Measurements from ENCODE around the gene MARCHF10.

MARCHF10 gene

GRCh38 chr17:62781831-62782251 is 26.3 kb downstream of the MARCHF10 start:
- no peak for DNase-seq (ENCODE audit: low spot score)
- TF ChIP-seq, protein P1, sequence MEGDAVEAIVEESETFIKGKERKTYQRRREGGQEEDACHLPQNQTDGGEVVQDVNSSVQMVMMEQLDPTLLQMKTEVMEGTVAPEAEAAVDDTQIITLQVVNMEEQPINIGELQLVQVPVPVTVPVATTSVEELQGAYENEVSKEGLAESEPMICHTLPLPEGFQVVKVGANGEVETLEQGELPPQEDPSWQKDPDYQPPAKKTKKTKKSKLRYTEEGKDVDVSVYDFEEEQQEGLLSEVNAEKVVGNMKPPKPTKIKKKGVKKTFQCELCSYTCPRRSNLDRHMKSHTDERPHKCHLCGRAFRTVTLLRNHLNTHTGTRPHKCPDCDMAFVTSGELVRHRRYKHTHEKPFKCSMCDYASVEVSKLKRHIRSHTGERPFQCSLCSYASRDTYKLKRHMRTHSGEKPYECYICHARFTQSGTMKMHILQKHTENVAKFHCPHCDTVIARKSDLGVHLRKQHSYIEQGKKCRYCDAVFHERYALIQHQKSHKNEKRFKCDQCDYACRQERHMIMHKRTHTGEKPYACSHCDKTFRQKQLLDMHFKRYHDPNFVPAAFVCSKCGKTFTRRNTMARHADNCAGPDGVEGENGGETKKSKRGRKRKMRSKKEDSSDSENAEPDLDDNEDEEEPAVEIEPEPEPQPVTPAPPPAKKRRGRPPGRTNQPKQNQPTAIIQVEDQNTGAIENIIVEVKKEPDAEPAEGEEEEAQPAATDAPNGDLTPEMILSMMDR (IDR thresholded peaks at IDR 0.05; ENCODE audit: extremely low read depth, missing control alignments), result no peak

GRCh38 chr17:62781356-62781755 is 26.8 kb downstream of the MARCHF10 start:
- DNase-seq (ENCODE audit: low spot score), result no peak
- TF ChIP-seq, protein P1 (IDR thresholded peaks at IDR 0.05; ENCODE audit: extremely low read depth, missing control alignments), result no peak

- TF ChIP-seq, protein P1 (IDR thresholded peaks at IDR 0.05; ENCODE audit: extremely low read depth, missing control alignments), result no peak
- DNase-seq (ENCODE audit: low spot score), result no peak
Measured at GRCh38 chr17:62780951-62781350, 27.2 kb downstream of the MARCHF10 start.

DNA sequence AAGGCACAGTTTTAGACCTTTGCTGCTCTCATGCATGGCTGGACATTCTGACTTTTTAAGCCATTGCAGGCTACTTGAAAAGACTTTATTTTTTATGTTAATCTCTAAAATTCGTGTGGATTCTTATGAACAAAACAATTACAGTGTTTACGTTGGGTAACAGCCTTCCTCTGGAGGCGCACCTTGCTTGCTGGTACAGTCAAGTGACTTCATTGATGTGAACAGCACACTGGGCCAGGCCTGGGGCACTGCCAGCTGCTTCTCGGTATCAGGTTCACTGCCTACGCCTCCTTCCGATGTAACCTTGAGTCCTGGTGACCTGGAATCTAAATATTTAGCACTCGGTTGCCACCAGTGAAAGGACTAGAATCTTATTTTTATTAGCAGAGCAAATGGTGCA is 27.8 kb downstream of the MARCHF10 start:
- TF ChIP-seq, protein P1 (IDR thresholded peaks at IDR 0.05; ENCODE audit: extremely low read depth, missing control alignments), result no peak
- no peak for DNase-seq (ENCODE audit: low spot score)

- TF ChIP-seq, protein P1 (IDR thresholded peaks at IDR 0.05; ENCODE audit: extremely low read depth, missing control alignments), result no peak
- DNase-seq (ENCODE audit: low spot score), result no peak
Measured at GRCh38 chr17:62778990-62779681, 29.0 kb downstream of the MARCHF10 start.

DNA sequence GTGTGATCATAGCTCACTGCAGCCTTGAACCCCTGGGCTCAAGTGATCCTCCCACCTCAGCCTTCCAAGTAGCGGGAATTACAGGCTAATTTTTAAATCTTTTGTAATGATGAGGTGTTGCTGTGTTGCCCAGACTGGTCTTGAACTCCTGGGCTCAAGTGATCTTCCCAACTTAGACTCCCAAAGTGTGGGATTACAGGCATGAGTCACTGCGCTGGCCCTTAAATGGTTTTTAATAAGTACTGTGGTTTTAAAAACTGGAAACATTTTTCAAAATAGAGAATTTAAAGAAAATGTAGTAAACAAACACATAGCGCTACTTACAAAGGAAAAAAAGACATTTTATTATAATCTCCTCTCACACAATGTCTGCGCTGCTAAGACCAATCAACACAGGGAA is 32.2 kb downstream of the MARCHF10 start:
- TF ChIP-seq, protein P1 (IDR thresholded peaks at IDR 0.05; ENCODE audit: extremely low read depth, missing control alignments), result no peak
- no peak for DNase-seq (ENCODE audit: low spot score)

DNA sequence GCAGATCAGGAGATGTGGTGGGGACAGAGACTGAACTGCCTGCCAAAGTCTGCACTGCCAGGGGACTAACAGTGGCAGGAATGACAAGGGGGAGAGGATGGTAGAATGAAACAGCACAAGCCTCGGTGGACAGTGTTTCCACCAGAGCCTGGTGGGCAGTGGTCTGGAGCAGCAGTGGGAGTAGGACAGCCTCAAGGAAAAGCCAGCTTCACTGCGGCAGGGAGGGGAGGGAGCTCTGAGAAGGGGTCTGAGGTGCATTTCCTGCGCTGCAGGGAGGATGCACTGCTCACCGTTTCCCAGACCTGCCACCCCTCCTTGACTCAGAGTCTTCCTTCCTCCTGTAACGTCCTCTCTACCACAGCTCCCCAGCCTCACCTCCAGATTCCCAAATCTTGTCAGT is 33.8 kb downstream of the MARCHF10 start:
- DNase-seq (ENCODE audit: low spot score), result no peak
- TF ChIP-seq, protein P1 (IDR thresholded peaks at IDR 0.05; ENCODE audit: extremely low read depth, missing control alignments), result no peak

Data from GM20000 (cell line).